GM18870 (cell line): ENCODE data around the gene TBC1D19.
"Not testable (repeated sequence)": the region's sequence is repeated elsewhere in the genome, so short reads cannot be mapped to it uniquely, and the experiment has no call there.

ENCODE experiments used
- ATAC-seq: cut with Tn5 transposase; IDR thresholded peaks from one replicate; pipeline ENCODE4 v1.9.1; 2021; ENCODE audit warnings: moderate library complexity; ENCODE audit not compliant: unreplicated experiment

Gene TBC1D19

GRCh38 chr4:26679040-26679695 is 95.3 kb downstream of the TBC1D19 start:
- ATAC-seq = not testable (repeated sequence)

GRCh38 chr4:26682436-26682835 is 98.6 kb downstream of the TBC1D19 start:
- no peak for ATAC-seq

- ATAC-seq = no peak
Observed at GRCh38 chr4:26685250-26685649, 101.4 kb downstream of the TBC1D19 start.

- ATAC-seq = no peak
Observed at GRCh38 chr4:26687728-26688127, 103.8 kb downstream of the TBC1D19 start.

GRCh38 chr4:26690506-26690905 is 106.6 kb downstream of the TBC1D19 start:
- no peak for ATAC-seq

- no peak for ATAC-seq
Observed at GRCh38 chr4:26692014-26692726, 108.3 kb downstream of the TBC1D19 start.

GRCh38 chr4:26694131-26694530 is 110.2 kb downstream of the TBC1D19 start:
- not testable (repeated sequence) for ATAC-seq

- no peak for ATAC-seq
Observed at GRCh38 chr4:26700110-26700509, 116.2 kb downstream of the TBC1D19 start.

- no peak for ATAC-seq
Observed at GRCh38 chr4:26701095-26701494, 117.2 kb downstream of the TBC1D19 start.

- ATAC-seq = no peak
Observed at GRCh38 chr4:26701786-26702227, 117.9 kb downstream of the TBC1D19 start.

- no peak for ATAC-seq
Observed at GRCh38 chr4:26707342-26707741, 123.5 kb downstream of the TBC1D19 start.

GRCh38 chr4:26709246-26709645 is 125.4 kb downstream of the TBC1D19 start:
- ATAC-seq = no peak

GRCh38 chr4:26713563-26714151 is 129.8 kb downstream of the TBC1D19 start:
- no peak for ATAC-seq

- ATAC-seq = no peak
Observed at GRCh38 chr4:26715636-26716242, 131.9 kb downstream of the TBC1D19 start.

GRCh38 chr4:26717332-26717731 is 133.4 kb downstream of the TBC1D19 start:
- ATAC-seq = no peak

- no peak for ATAC-seq
Observed at GRCh38 chr4:26719954-26720552, 136.2 kb downstream of the TBC1D19 start.

GRCh38 chr4:26721685-26722084 is 137.8 kb downstream of the TBC1D19 start:
- ATAC-seq = no peak

- peak; percentile 91 for ATAC-seq
Observed at GRCh38 chr4:26723216-26723615, 139.3 kb downstream of the TBC1D19 start.

GRCh38 chr4:26724534-26724933 is 140.7 kb downstream of the TBC1D19 start:
- no peak for ATAC-seq

GRCh38 chr4:26726655-26727387 is 142.9 kb downstream of the TBC1D19 start:
- ATAC-seq = no peak

GRCh38 chr4:26727844-26728243 is 144.0 kb downstream of the TBC1D19 start:
- no peak for ATAC-seq
